Small intestine (tissue), 7 donors: ENCODE results near the gene FTO. TPM values are rescaled to one million over a fixed set of nuclear protein-coding genes. Genes with fewer than 3 reads are reported as not detected.
"Not testable (repeated sequence)": the region's sequence is repeated elsewhere in the genome, so short reads cannot be mapped to it uniquely, and the experiment has no call there.

ENCODE experiments used
- DNase-seq, 2 donors: peaks; one replicate each; pipeline versions ENCODE4 v3.0.0 to v3.0.0-alpha.2; 2013
- FAIRE-seq: peaks from 2 replicates; lab custom pipeline; 2012; peaks lifted over from hg19 to GRCh38; lab: Jason Lieb, UNC
- H3K27ac ChIP-seq, 3 donors: one replicate each; pipeline ENCODE4 v1.5.1; 2013; ENCODE audit warnings: low read length in 2 of 3, mild to moderate bottlenecking in 2 of 3, control low read depth in 1 of 3, inconsistent platforms in 1 of 3, low read depth in 1 of 3, moderate library complexity in 1 of 3
- H3K27me3 ChIP-seq, 3 donors: one replicate each; pipeline ENCODE4 v1.6.1; 2013; ENCODE audit warnings: low read length in 3 of 3, inconsistent platforms in 1 of 3; ENCODE audit not compliant: control insufficient read depth in 3 of 3, insufficient read depth in 3 of 3
- H3K36me3 ChIP-seq, 3 donors: one replicate each; pipeline ENCODE4 v1.6.1; 2013; ENCODE audit warnings: low read length in 3 of 3, inconsistent platforms in 1 of 3, low read depth in 1 of 3, mild to moderate bottlenecking in 1 of 3, moderate library complexity in 1 of 3; ENCODE audit not compliant: control insufficient read depth in 3 of 3, insufficient read depth in 2 of 3
- H3K4me1 ChIP-seq, 3 donors: one replicate each; pipeline ENCODE4 v1.6.1; 2013; ENCODE audit warnings: low read length in 2 of 3, inconsistent platforms in 1 of 3, low read depth in 1 of 3, mild to moderate bottlenecking in 1 of 3, moderate library complexity in 1 of 3; ENCODE audit not compliant: control insufficient read depth in 3 of 3, insufficient read depth in 2 of 3
- H3K4me3 ChIP-seq, 3 donors: one replicate each; pipeline ENCODE4 v1.5.1; 2013; ENCODE audit warnings: low read length in 3 of 3, control low read depth in 1 of 3, inconsistent platforms in 1 of 3, low read depth in 1 of 3, mild to moderate bottlenecking in 1 of 3, moderate library complexity in 1 of 3
- H3K9me3 ChIP-seq, 2 donors: one replicate each; pipeline ENCODE4 v1.6.1; 2013; ENCODE audit warnings: low read depth in 1 of 2, low read length in 1 of 2; ENCODE audit not compliant: control insufficient read depth in 2 of 2, insufficient read depth in 1 of 2
- WGBS, 3 donors: extraction: QIAGEN DNeasy Blood & Tissue Kit; methylation state at CpG; one replicate each; pipeline ENCODE4 v1.1.7; 2013; 5-methylcytosine and 5-hydroxymethylcytosine counted together
- polyA plus RNA-seq, 4 donors: library from polyadenylated mRNA; stranded (reverse) in 3 of 4; unstranded in 1 of 4; fragments of 200-250 nt in 3 of 4; fragments of 120-200 nt in 1 of 4; gene quantifications; one replicate each; pipeline versions ENCODE4 v1.2.1 to v1.2.3, GENCODE V29; 2013
- donor health status: healthy with polysubstance abuse.
- donor health status: control.
- donor health status: control.
- donor health status: Bipolar disorder and iron deficiency.
- donor health status: healthy.

The FTO gene
- polyA plus RNA-seq, 4 donors = 5.4 to 36.8 (median 12.2) TPM

DNA sequence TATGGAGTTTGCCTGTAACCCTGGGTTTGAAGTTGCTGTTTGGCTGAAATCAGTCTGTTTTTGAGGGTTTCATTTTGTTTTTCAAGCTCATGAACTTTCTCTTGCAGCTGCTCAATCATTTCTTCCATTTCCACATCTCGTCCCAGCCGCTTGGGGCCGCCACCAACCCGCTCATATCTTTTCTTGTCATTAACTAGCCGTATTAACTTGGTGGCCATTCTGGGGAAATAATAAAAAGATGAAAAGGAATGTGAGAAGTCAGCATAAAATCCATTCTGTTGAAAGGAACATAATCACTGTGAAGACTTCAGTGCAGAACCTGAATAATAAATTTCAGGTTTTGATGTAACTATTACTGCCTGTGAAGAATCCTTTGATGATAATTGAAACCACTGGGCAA, 11.8 kb upstream of the FTO start:
- FAIRE-seq = no peak
- no peak for DNase-seq
- H3K4me3 ChIP-seq = no peak overlapping the region
- 95 to 98% (median 96%) methylated on average over 5 of the region's 5 CpGs for whole genome bisulfite sequencing, 3 donors
- H3K36me3 ChIP-seq = no peaks in the 10 kb centered on the region
- H3K27me3 ChIP-seq = no peaks in the 10 kb centered on the region
- no peak overlapping the region for H3K27ac ChIP-seq
- peaks cover 0 to 6% of the 10 kb centered on the region in 2 donors for H3K9me3 ChIP-seq
- H3K4me1 ChIP-seq = no peaks in the 10 kb centered on the region

DNA sequence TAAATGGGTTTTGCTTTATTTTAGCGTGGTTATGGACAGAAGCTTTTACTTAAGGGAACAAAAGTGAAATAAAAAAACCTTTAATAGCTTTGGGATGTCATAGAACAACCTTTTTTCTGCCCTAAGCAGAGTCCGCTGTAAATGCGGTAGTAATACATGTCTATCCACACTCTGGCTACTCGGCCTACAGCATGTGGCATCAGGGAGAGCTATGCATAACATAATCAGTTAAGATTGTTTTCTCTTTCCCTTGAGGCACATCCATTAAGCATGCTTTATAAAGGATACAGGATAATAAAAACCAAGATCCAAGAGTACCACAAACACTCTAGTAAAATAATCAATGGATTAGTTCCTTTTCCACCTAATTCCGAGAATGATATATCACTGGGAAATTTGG, 10.6 kb upstream of the FTO start:
- Histone ChIP-seq H3K27ac (no peak overlapping the region), H3K27me3 (no peaks in the 10 kb centered on the region), H3K36me3 (no peaks in the 10 kb centered on the region), H3K9me3 (peaks cover 0 to 6% of the 10 kb centered on the region in 2 donors), H3K4me1 (no peaks in the 10 kb centered on the region), H3K4me3 (no peak overlapping the region)
- DNase-seq (no peak), FAIRE-seq (no peak)
- 93 to 96% (median 95%) methylated on average over 5 of the region's 5 CpGs for WGBS, 3 donors

DNA sequence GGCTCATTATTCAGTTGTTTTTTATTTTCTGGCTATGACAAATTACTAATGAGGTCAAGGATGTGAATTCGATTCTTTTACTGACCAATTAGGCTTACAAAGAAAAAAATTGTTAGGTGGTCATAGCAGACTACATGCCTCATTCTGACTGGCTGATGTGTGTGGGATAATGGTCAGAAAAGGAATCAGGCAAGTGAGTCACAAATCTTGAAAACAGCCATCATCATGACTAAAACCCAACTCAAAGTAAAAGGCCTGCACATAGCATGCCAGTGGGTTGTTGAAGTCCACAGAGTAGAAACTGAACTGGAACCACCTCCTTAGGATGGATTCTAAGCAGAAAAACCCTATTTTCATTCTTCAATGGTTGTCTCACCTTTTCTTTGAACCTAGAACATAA, 8.9 kb upstream of the FTO start:
- no peak overlapping the region for H3K4me3 ChIP-seq
- no peaks in the 10 kb centered on the region for H3K4me1 ChIP-seq
- DNase-seq (no peak), FAIRE-seq (no peak)
- no peaks in the 10 kb centered on the region for H3K27me3 ChIP-seq
- H3K9me3 ChIP-seq = peaks cover 0 to 6% of the 10 kb centered on the region in 2 donors
- 89 to 100% (median 95%) methylated on average over 1 of the region's 1 CpG for WGBS, 3 donors
- H3K27ac ChIP-seq = no peak overlapping the region
- H3K36me3 ChIP-seq = no peaks in the 10 kb centered on the region

DNA sequence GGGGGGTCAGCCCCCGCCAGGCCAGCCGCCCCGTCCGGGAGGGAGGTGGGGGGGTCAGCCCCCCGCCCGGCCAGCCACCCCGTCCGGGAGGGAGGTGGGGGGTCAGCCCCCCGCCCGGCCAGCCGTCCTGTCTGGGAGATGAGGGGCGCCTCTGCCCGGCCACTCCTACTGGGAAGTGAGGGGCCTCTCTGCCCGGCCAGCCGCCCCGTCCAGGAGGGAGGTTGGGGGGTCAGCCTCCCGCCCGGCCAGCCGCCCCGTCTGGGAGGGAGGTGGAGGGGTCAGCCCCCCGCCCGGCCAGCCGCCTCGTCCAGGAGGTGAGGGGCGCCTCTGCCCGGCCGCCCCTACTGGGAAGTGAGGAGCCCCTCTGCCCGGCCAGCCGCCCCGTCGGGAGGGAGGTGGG, 5.7 kb upstream of the FTO start:
- DNase-seq, FAIRE-seq, H3K4me1 ChIP-seq, H3K4me3 ChIP-seq, H3K27me3 ChIP-seq, H3K36me3 ChIP-seq, H3K27ac ChIP-seq, H3K9me3 ChIP-seq: not testable (repeated sequence)
- WGBS, 3 donors = 95 to 100% (median 99%) methylated on average over 3 to 31 of the region's 31 CpGs

DNA sequence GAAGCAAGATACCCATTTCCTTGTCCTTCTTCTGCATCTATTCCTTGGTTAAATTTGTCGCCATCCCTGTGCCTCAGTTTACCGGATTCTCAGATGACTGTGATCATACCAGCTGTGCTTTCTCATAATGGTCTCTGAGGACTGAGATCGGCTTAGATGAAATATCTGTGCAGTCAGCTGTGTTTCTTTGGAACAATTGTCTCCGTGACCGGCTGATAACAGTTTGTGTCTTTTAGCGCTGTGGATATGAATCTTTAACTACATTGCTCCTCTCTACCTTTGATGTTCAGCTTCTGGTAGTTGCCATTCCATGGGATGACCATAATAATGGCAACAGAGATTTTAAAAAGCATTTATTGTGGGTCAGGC, 473 bp downstream of the FTO start:
- H3K36me3 ChIP-seq = no peaks in the 10 kb centered on the region
- peak overlapping the region in 2 of 3 donors; percentile 57 to 89 for H3K27ac ChIP-seq
- peaks cover 0 to 11% (median 3%) of the 10 kb centered on the region in 3 donors for H3K4me1 ChIP-seq
- H3K27me3 ChIP-seq = no peaks in the 10 kb centered on the region
- DNase-seq = no peak
- no peaks in the 10 kb centered on the region for H3K9me3 ChIP-seq
- WGBS, 3 donors = 5 to 12% (median 10%) methylated on average over 6 of the region's 6 CpGs
- no peak for FAIRE-seq
- peak overlapping the region; percentile 65 to 92 (median 70) for H3K4me3 ChIP-seq

DNA sequence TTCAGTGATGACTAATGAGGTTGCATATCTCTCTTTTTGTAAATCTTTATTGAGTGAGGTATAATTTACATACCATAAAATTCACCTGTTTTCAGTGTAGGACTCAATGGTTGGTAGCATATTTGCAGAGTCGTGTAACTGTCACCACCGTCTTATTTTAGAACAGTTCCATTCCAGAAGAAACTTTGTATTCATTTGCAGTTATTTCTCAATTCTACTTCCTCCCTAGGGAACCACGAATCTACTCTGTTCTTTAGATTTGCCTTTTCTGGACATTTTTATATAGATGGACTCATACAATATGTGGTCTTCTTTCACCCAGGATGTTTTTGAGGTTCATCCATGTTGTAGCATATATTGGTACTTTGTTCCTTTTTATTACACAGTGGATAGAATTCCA, 3.7 kb downstream of the FTO start:
- no peak overlapping the region for H3K4me3 ChIP-seq
- H3K27me3 ChIP-seq = no peaks in the 10 kb centered on the region
- DNase-seq (no peak), FAIRE-seq (no peak)
- H3K36me3 ChIP-seq = no peaks in the 10 kb centered on the region
- H3K9me3 ChIP-seq = no peaks in the 10 kb centered on the region
- peaks cover 0 to 11% (median 3%) of the 10 kb centered on the region in 3 donors for H3K4me1 ChIP-seq
- 75 to 87% (median 87%) methylated on average over 3 of the region's 3 CpGs for WGBS, 3 donors
- no peak overlapping the region for H3K27ac ChIP-seq

DNA sequence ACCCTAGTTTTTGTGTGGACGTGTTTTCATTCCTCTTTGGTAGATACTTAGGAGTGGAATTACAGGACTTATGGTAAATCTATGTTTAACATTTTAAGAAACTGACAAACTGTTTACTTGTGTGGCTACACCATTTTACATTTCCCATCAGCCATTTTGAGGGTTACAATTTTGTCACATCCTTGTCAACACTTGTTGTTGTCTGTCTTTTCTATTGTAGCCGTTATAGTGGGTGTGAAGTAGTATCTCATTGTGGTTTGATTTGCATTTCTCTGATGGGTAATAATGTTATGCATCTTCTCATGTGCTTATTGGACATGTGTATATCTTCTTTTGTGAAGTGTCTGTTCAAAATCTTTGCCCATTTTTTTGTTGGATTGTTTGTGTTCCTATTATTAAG, 4.5 kb downstream of the FTO start:
- Histone ChIP-seq H3K4me3 (no peak overlapping the region), H3K27me3 (no peaks in the 10 kb centered on the region), H3K36me3 (no peaks in the 10 kb centered on the region), H3K9me3 (no peaks in the 10 kb centered on the region), H3K27ac (no peak overlapping the region), H3K4me1 (peaks cover 0 to 8% (median 3%) of the 10 kb centered on the region in 3 donors)
- no peak for DNase-seq
- WGBS, 3 donors = 88 to 96% (median 90%) methylated on average over 2 of the region's 2 CpGs
- no peak for FAIRE-seq

DNA sequence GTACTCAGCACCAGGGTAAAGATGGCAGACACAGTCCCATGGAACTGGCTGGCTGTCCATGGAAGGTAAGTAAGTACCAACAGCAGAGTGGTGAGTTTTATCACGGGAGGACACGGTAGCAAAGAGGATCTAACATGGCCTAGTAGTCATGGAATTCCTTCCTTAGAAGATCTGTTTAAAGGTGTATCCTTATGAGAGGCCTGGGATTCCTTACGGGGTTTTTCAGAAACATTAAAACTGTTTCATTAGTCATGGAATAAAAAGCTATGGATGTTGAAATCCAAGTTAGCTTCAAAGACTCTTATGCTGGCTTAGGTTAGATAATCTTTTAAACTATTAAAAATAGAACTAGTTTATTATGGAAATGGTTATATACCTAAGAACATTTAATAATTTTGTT, 7.4 kb downstream of the FTO start:
- 91 to 95% (median 93%) methylated on average over 3 of the region's 3 CpGs for WGBS, 3 donors
- peaks cover 0 to 8% (median 0%) of the 10 kb centered on the region in 3 donors for H3K4me1 ChIP-seq
- no peak overlapping the region for H3K27ac ChIP-seq
- H3K9me3 ChIP-seq = no peaks in the 10 kb centered on the region
- DNase-seq = no peak
- no peak for FAIRE-seq
- H3K27me3 ChIP-seq = no peaks in the 10 kb centered on the region
- H3K36me3 ChIP-seq = no peaks in the 10 kb centered on the region
- no peak overlapping the region for H3K4me3 ChIP-seq

DNA sequence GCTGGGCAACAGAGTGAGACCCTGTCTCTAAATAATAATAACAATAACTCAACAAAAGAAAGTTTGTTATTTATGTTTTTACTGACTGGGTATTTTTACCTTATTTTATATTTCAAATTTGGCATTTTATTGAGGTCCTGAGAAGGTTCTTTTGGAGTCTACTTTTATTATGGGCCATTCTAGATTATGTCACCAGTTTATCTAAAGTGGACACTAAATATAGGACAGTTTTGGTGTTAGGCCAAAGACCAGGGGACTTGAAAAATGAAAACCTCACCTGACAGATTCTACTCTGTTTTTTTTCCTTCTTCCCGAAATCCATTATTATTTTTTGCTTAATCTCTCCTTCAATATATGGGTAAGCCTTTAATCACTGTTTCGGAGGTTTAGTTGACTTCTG, 8.1 kb downstream of the FTO start:
- no peak for FAIRE-seq
- peaks cover 0 to 8% (median 0%) of the 10 kb centered on the region in 3 donors for H3K4me1 ChIP-seq
- WGBS, 3 donors = 88 to 93% (median 93%) methylated on average over 2 of the region's 2 CpGs
- H3K27me3 ChIP-seq = no peaks in the 10 kb centered on the region
- H3K4me3 ChIP-seq = no peak overlapping the region
- no peaks in the 10 kb centered on the region for H3K36me3 ChIP-seq
- DNase-seq = no peak
- no peaks in the 10 kb centered on the region for H3K9me3 ChIP-seq
- no peak overlapping the region for H3K27ac ChIP-seq
